HCEC 1CT (cell line): ENCODE measurements around the gene CCNJ.

Experiments used
- DNase-seq: peaks from one replicate; pipeline ENCODE4 v3.0.0-alpha.2; 2017

The CCNJ gene

GRCh38 chr10:96061232-96061631 lies 17.8 kb downstream of the CCNJ start:
- DNase-seq, result no peak

- DNase-seq, result no peak
These were observed 29.3 kb downstream of the CCNJ start for GRCh38 chr10:96072674-96073073.

- peak; percentile 84 for DNase-seq
These were observed 30.3 kb downstream of the CCNJ start for GRCh38 chr10:96073722-96074121.

GRCh38 chr10:96074776-96075175 lies 31.4 kb downstream of the CCNJ start:
- no peak for DNase-seq

- no peak for DNase-seq
These were observed 32.6 kb downstream of the CCNJ start for GRCh38 chr10:96075977-96076376.

- DNase-seq, result no peak
These were observed 33.8 kb downstream of the CCNJ start for GRCh38 chr10:96077156-96077555.

GRCh38 chr10:96082153-96082552 lies 38.8 kb downstream of the CCNJ start:
- no peak for DNase-seq

- no peak for DNase-seq
These were observed 39.4 kb downstream of the CCNJ start for GRCh38 chr10:96082748-96083147.

- no peak for DNase-seq
These were observed 45.7 kb downstream of the CCNJ start for GRCh38 chr10:96089116-96089515.

- DNase-seq, result peak; percentile 96
These were observed 46.5 kb downstream of the CCNJ start for GRCh38 chr10:96089670-96090462.

GRCh38 chr10:96090463-96090800 lies 47.0 kb downstream of the CCNJ start:
- no peak for DNase-seq

GRCh38 chr10:96092999-96093767 lies 49.8 kb downstream of the CCNJ start:
- no peak for DNase-seq

GRCh38 chr10:96093948-96094347 lies 50.6 kb downstream of the CCNJ start:
- no peak for DNase-seq

GRCh38 chr10:96096958-96097357 lies 53.6 kb downstream of the CCNJ start:
- no peak for DNase-seq

- DNase-seq, result no peak
These were observed 54.5 kb downstream of the CCNJ start for GRCh38 chr10:96097865-96098264.

GRCh38 chr10:96107623-96108038 lies 64.2 kb downstream of the CCNJ start:
- DNase-seq, result no peak
